ENCODE results near the gene ARHGAP33. TPM values are rescaled to one million over a fixed set of nuclear protein-coding genes. Genes with fewer than 3 reads are reported as not detected.

ARHGAP33 gene
- total RNA-seq, 1 experiment from 2014 or later = 19.5 TPM

DNA sequence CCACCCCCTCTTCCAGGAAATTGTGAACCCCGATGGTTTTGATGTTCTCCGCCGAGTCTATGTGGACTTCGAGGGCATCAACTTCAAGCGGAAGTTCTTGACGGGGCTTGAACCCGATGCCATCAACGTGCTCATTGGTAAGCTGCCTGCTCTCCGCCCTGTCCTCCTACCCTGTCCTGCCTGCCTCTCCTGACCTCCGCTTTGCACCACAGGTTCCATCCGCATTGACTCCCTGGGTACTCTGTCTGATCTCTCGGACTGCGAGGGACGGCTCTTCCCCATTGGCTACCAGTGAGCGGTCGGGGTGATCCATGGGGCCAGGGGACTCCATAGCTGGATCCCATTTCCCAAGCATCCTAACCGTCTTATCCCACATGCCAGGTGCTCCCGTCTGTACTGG, 45.0 kb upstream of the ARHGAP33 start:
- Histone ChIP-seq H2BK120ac (ENCODE audit: low read depth, low read length, poor library complexity, severe bottlenecking) (no peak overlapping the region), H3K14ac (ENCODE audit: insufficient read depth, low read length) (no peak overlapping the region), H2BK15ac (ENCODE audit: low read depth, low read length) (no peak overlapping the region), H3K23ac (ENCODE audit: insufficient read length, low read depth, low read length) (no peak overlapping the region), H2AFZ (ENCODE audit: low read length) (no peak overlapping the region), H3K79me1 (ENCODE audit: insufficient read depth, low read depth, low read length, poor library complexity, severe bottlenecking) (no peaks in the 10 kb centered on the region), H2BK20ac (ENCODE audit: low read depth, low read length, poor library complexity, severe bottlenecking) (no peak overlapping the region), H4K8ac (replicated peaks; ENCODE audit: insufficient read length, low read depth, low read length) (no peak overlapping the region), H3K27me3 (ENCODE audit: insufficient read depth, low read length) (no peaks in the 10 kb centered on the region), H2BK12ac (ENCODE audit: insufficient read length, low read depth, low read length) (no peak overlapping the region), H3K18ac (ENCODE audit: insufficient read length, low read depth, low read length) (no peak overlapping the region), H2BK5ac (ENCODE audit: insufficient read length, low read length) (no peak overlapping the region), H4K91ac (ENCODE audit: insufficient read length, low read depth, low read length) (no peak overlapping the region), H4K5ac (ENCODE audit: insufficient read length, low read depth, low read length) (no peak overlapping the region), H3K4me2 (ENCODE audit: insufficient read depth, insufficient read length, low read length) (no peak overlapping the region), H3K9ac (ENCODE audit: extremely low read depth, insufficient read length, low read length) (no peak overlapping the region), H4K20me1 (ENCODE audit: control insufficient read depth, insufficient read depth, insufficient read length) (no peaks in the 10 kb centered on the region), H3K4me1 (ENCODE audit: insufficient read depth, low read length) (no peaks in the 10 kb centered on the region), H3K79me2 (ENCODE audit: insufficient read depth, low read length) (no peaks in the 10 kb centered on the region), H3K4ac (ENCODE audit: low read depth, low read length) (no peak overlapping the region), H3K9me3 (ENCODE audit: control insufficient read depth, low read depth, low read length) (no peaks in the 10 kb centered on the region), H3K56ac (ENCODE audit: insufficient read length, low read depth, low read length) (no peak overlapping the region), H3K27ac (ENCODE audit: insufficient read length, low read depth, low read length) (no peak overlapping the region), H3K23me2 (ENCODE audit: insufficient read length, low read depth, low read length, poor library complexity, severe bottlenecking) (no peaks in the 10 kb centered on the region), H3T11ph (ENCODE audit: low read length) (no peak overlapping the region), H2AK5ac (ENCODE audit: insufficient read length, low read length) (no peak overlapping the region)
- Mint-ChIP-seq H3K27me3 (ENCODE audit: low read depth) (no peaks in the 10 kb centered on the region), H3K9me3 (no peaks in the 10 kb centered on the region), H3K27ac (no peak overlapping the region; a peak in 1 of 7 replicates), H3K4me1 (no peaks in the 10 kb centered on the region), H3K36me3 (ENCODE audit: insufficient read depth in 1 of 3, low read depth in 3 of 3) (peaks cover 55 to 80% (median 80%) of the 10 kb centered on the region in 3 experiments), H3K4me3 (no peak overlapping the region)
- no CpG with 5 or more reads among the region's 18 CpGs for WGBS (ENCODE audit: extremely low coverage, insufficient read length, low lambda C conversion rate)
- TF ChIP-seq, protein P1, sequence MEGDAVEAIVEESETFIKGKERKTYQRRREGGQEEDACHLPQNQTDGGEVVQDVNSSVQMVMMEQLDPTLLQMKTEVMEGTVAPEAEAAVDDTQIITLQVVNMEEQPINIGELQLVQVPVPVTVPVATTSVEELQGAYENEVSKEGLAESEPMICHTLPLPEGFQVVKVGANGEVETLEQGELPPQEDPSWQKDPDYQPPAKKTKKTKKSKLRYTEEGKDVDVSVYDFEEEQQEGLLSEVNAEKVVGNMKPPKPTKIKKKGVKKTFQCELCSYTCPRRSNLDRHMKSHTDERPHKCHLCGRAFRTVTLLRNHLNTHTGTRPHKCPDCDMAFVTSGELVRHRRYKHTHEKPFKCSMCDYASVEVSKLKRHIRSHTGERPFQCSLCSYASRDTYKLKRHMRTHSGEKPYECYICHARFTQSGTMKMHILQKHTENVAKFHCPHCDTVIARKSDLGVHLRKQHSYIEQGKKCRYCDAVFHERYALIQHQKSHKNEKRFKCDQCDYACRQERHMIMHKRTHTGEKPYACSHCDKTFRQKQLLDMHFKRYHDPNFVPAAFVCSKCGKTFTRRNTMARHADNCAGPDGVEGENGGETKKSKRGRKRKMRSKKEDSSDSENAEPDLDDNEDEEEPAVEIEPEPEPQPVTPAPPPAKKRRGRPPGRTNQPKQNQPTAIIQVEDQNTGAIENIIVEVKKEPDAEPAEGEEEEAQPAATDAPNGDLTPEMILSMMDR (conservative IDR thresholded peaks at IDR 0.05) = no peak
- DNase-seq = no peak

All from H9 (cell line).